ENCODE results near the gene WRAP53.

GRCh38 chr17:7721612-7722011 is 33.3 kb downstream of the WRAP53 start:
- TF ChIP-seq REST (IDR thresholded peaks at IDR 0.05) (no peak), JUND (IDR thresholded peaks at IDR 0.05) (no peak), EGR1 (IDR thresholded peaks at IDR 0.05; ENCODE audit: low read depth in 2 of 2) (no peak), HNF4A (conservative IDR thresholded peaks at IDR 0.05) (no peak), GABPA (IDR thresholded peaks at IDR 0.05 in 1 of 2, conservative IDR thresholded peaks at IDR 0.05 in 1 of 2) (no peak), SP1 (IDR thresholded peaks at IDR 0.05) (no peak), YY1 (IDR thresholded peaks at IDR 0.05) (no peak), TAF1 (conservative IDR thresholded peaks at IDR 0.05) (no peak), RXRA (IDR thresholded peaks at IDR 0.05) (no peak), RAD21 (IDR thresholded peaks at IDR 0.05) (no peak)
- TF ChIP-seq, protein P1, sequence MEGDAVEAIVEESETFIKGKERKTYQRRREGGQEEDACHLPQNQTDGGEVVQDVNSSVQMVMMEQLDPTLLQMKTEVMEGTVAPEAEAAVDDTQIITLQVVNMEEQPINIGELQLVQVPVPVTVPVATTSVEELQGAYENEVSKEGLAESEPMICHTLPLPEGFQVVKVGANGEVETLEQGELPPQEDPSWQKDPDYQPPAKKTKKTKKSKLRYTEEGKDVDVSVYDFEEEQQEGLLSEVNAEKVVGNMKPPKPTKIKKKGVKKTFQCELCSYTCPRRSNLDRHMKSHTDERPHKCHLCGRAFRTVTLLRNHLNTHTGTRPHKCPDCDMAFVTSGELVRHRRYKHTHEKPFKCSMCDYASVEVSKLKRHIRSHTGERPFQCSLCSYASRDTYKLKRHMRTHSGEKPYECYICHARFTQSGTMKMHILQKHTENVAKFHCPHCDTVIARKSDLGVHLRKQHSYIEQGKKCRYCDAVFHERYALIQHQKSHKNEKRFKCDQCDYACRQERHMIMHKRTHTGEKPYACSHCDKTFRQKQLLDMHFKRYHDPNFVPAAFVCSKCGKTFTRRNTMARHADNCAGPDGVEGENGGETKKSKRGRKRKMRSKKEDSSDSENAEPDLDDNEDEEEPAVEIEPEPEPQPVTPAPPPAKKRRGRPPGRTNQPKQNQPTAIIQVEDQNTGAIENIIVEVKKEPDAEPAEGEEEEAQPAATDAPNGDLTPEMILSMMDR (IDR thresholded peaks at IDR 0.05; ENCODE audit: low read depth, low read length, missing input control) = no peak
- TF ChIP-seq, protein P2, sequence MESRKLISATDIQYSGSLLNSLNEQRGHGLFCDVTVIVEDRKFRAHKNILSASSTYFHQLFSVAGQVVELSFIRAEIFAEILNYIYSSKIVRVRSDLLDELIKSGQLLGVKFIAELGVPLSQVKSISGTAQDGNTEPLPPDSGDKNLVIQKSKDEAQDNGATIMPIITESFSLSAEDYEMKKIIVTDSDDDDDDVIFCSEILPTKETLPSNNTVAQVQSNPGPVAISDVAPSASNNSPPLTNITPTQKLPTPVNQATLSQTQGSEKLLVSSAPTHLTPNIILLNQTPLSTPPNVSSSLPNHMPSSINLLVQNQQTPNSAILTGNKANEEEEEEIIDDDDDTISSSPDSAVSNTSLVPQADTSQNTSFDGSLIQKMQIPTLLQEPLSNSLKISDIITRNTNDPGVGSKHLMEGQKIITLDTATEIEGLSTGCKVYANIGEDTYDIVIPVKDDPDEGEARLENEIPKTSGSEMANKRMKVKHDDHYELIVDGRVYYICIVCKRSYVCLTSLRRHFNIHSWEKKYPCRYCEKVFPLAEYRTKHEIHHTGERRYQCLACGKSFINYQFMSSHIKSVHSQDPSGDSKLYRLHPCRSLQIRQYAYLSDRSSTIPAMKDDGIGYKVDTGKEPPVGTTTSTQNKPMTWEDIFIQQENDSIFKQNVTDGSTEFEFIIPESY (IDR thresholded peaks at IDR 0.05) = no peak
- TF ChIP-seq, protein P3, sequence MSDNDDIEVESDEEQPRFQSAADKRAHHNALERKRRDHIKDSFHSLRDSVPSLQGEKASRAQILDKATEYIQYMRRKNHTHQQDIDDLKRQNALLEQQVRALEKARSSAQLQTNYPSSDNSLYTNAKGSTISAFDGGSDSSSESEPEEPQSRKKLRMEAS (IDR thresholded peaks at IDR 0.05) = no peak
- TF ChIP-seq, protein P4, sequence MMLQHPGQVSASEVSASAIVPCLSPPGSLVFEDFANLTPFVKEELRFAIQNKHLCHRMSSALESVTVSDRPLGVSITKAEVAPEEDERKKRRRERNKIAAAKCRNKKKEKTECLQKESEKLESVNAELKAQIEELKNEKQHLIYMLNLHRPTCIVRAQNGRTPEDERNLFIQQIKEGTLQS (IDR thresholded peaks at IDR 0.05) = no peak

Measured in liver (tissue), 3 donors.